Measurements from ENCODE around the gene SLIT3.

GRCh38 chr5:168899673-168900072, 401.3 kb downstream of the SLIT3 start:
- TF ChIP-seq CTCF (IDR thresholded peaks at IDR 0.05; ENCODE audit: insufficient read depth, low read length, poor library complexity, severe bottlenecking): no peak
- no peak for TF ChIP-seq EZH2phosphoT487 (conservative IDR thresholded peaks at IDR 0.05; ENCODE audit: low read length)

All from SU-DHL-6 (cell line).